HepG2 (cell line): ENCODE measurements around the gene NPAS2. TPM values are rescaled to one million over a fixed set of nuclear protein-coding genes. Genes with fewer than 3 reads are reported as not detected.

ENCODE experiments used
- ATAD3A ChIP-seq: sonication (generic); formaldehyde crosslinking; IDR thresholded peaks from 2 replicates; pipeline ENCODE4 v1.4.0; 2020; ENCODE audit warnings: missing genetic modification reagents
- BORCS8-MEF2B ChIP-seq: sonication (generic); formaldehyde crosslinking; IDR thresholded peaks from 2 replicates; pipeline ENCODE4 v1.8.0; 2022; ENCODE audit warnings: mild to moderate bottlenecking, missing genetic modification reagents
- CBX1 ChIP-seq: IDR thresholded peaks from one replicate; pipeline ENCODE4 v1.6.1; 2016; ENCODE audit warnings: antibody characterized with exemption, low read depth
- CENPT ChIP-seq: sonication (generic); formaldehyde crosslinking; IDR thresholded peaks from 2 replicates; pipeline ENCODE4 v1.8.0; 2022; ENCODE audit warnings: low read depth, mild to moderate bottlenecking, moderate library complexity, missing genetic modification reagents
- CREB1 ChIP-seq, 2 experiments: fragments of 450-650 bp in 1 of 2; IDR thresholded peaks; 2 replicates each; pipeline ENCODE4 v1.6.1; 2016 to 2017; ENCODE audit warnings: control low read depth in 1 of 2, mild to moderate bottlenecking in 1 of 2, missing compliant biosample characterization in 1 of 2, missing genetic modification characterization in 1 of 2
- FIP1L1 ChIP-seq: fragments of 200-400 bp; formaldehyde crosslinking; IDR thresholded peaks from 2 replicates; pipeline ENCODE4 v1.6.1; 2018; ENCODE audit warnings: low read depth, mild to moderate bottlenecking, low read length, moderate library complexity, borderline replicate concordance; ENCODE audit not compliant: insufficient read depth
- FOSL1 ChIP-seq: sonication (generic); formaldehyde crosslinking; IDR thresholded peaks from 2 replicates; pipeline ENCODE4 v1.9.0; 2021; ENCODE audit warnings: missing genetic modification reagents, borderline replicate concordance
- JDP2 ChIP-seq: sonication (generic); formaldehyde crosslinking; IDR thresholded peaks from 2 replicates; pipeline ENCODE4 v1.8.1; 2022; ENCODE audit warnings: missing genetic modification reagents, borderline replicate concordance
- KDM5B ChIP-seq: sonication (generic); formaldehyde crosslinking; IDR thresholded peaks from 2 replicates; pipeline ENCODE4 v1.4.0; 2020; ENCODE audit warnings: missing genetic modification reagents, mild to moderate bottlenecking, borderline replicate concordance
- MLLT10 ChIP-seq: sonication (generic); formaldehyde crosslinking; IDR thresholded peaks from 2 replicates; pipeline ENCODE4 v1.4.0; 2020; ENCODE audit warnings: missing genetic modification reagents
- NFIC ChIP-seq: IDR thresholded peaks from 2 replicates; pipeline ENCODE4 v1.6.1; 2012; ENCODE audit warnings: mild to moderate bottlenecking, low read length, inconsistent platforms
- NFYB ChIP-seq: sonication (generic); formaldehyde crosslinking; IDR thresholded peaks from 2 replicates; pipeline ENCODE4 v1.4.0; 2020; ENCODE audit warnings: missing genetic modification reagents
- SIN3A ChIP-seq: IDR thresholded peaks from 2 replicates; pipeline ENCODE4 v1.6.1; 2011; ENCODE audit warnings: low read depth, mild to moderate bottlenecking, control low read depth, low read length, borderline replicate concordance
- UBTF ChIP-seq: sonication (generic); formaldehyde crosslinking; IDR thresholded peaks from 2 replicates; pipeline ENCODE4 v1.4.0; 2020; ENCODE audit warnings: mild to moderate bottlenecking, missing genetic modification reagents
- ZNF253 ChIP-seq: sonication (generic); formaldehyde crosslinking; IDR thresholded peaks from 2 replicates; pipeline ENCODE4 v1.8.0; 2022; ENCODE audit warnings: mild to moderate bottlenecking, missing genetic modification reagents, borderline replicate concordance
- ZNF343 ChIP-seq: sonication (generic); formaldehyde crosslinking; IDR thresholded peaks from 2 replicates; pipeline ENCODE4 v1.4.0; 2020; ENCODE audit warnings: mild to moderate bottlenecking, missing genetic modification reagents
- ZNF720 ChIP-seq: sonication (generic); formaldehyde crosslinking; IDR thresholded peaks from 2 replicates; pipeline ENCODE4 v1.4.0; 2020; ENCODE audit warnings: missing genetic modification reagents
- ZNF841 ChIP-seq: sonication (generic); formaldehyde crosslinking; IDR thresholded peaks from 2 replicates; pipeline ENCODE4 v1.8.1; 2023; ENCODE audit warnings: missing genetic modification reagents, borderline replicate concordance
- polyA plus RNA-seq, 8 experiments: library from polyadenylated mRNA; depleted of rRNA in 3 of 8; stranded (reverse) in 7 of 8; unstranded in 1 of 8; fragments of >200 nt; fragmentation: Illumina TruSeq in 4 of 8; extraction: Trizol in 4 of 8; gene quantifications; 2 replicates each; pipeline versions ENCODE4 v1.2.1 to v1.2.3, GENCODE V29; 2011 to 2016; ENCODE audit warnings: low read depth in 4 of 8, missing spikeins in 1 of 8, mixed read lengths in 1 of 8; ENCODE audit not compliant: insufficient read depth in 1 of 8
- total RNA-seq, 5 experiments: library from RNA; depleted of rRNA; stranded (reverse); fragments of >200 nt; fragmentation: Illumina TruSeq; extraction: Trizol; gene quantifications; 2 replicates each; pipeline ENCODE4 v1.2.3, GENCODE V29; 2016; ENCODE audit warnings: low read depth in 1 of 5
- TF ChIP-seq, protein P1 (sequence below): sonication (generic); formaldehyde crosslinking; IDR thresholded peaks from 2 replicates; pipeline ENCODE4 v1.9.0; 2021; ENCODE audit warnings: missing genetic modification reagents, borderline replicate concordance
- TF ChIP-seq, protein P2 (sequence below): sonication (generic); formaldehyde crosslinking; IDR thresholded peaks from 2 replicates; pipeline ENCODE4 v1.5.0; 2020; ENCODE audit warnings: mild to moderate bottlenecking, missing genetic modification reagents

The NPAS2 gene
- total and polyA plus RNA-seq, 2 of the 13 experiments (the other 11 are each of a cell fraction or from before 2014, with no cell fraction given), result 14.8 to 37.5 TPM

DNA sequence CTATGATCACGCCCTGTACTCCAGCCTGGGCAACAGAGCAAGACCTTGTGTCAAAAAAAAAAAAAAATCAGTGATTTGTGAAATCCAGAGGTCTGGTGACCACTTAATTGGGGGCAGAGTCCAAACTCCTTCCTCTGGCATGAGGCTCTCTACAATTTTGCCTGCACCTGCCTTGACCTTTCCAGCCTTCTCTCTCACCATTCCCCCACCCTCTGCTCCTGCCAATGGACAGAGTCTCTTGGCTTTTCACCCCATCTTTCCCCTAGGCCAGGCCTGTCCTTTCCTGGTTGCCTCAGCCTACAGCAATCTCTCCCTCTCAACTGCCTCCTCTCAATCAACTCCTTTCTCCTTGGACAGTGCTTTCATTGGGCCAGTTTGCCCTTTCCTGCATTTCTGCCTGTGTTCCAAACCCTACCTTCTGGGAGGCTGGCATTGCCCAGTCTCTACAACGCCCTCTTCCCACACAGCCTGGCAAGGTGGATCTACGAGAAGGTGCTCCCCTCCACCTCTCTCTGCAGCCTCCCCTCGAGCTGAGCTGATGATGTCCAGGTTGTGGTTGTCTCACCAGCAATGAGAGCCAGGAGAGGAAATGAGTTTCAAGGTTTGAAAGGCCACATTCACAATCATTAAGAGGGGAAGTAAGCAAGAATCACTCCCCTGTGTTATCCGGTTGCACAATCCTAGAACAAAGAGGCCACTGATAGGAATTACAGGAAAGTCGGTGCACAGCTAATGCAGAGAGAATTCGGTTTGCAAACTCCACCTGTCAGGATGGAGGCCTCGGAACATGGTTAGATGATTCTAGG is 39.5 kb upstream of the NPAS2 start (continued):
- TF ChIP-seq JDP2 (CRISPR knock-in tag) (no peak), ZNF841 (CRISPR knock-in tag) (no peak), ATAD3A (0 out of 2 replicates have a peak, but pooled peaks have one; percentile 8), SIN3A (peak; percentile 5; the same call in 1 of the 2 replicates), KDM5B (CRISPR knock-in tag) (0 out of 2 replicates have a peak, but pooled peaks have one; percentile 78), FIP1L1 (peak; percentile 27; the same call in 1 of the 2 replicates), CREB1 (IDR thresholded peaks at IDR 0.05) (no peak), CREB1 (CRISPR knock-in tag; IDR thresholded peaks at IDR 0.05) (peak; percentile 60), ZNF343 (CRISPR knock-in tag) (0 out of 2 replicates have a peak, but pooled peaks have one; percentile 59), CBX1 (peak; percentile 64), NFIC (peak; percentile 90; the same call in 1 of the 2 replicates), UBTF (CRISPR knock-in tag) (peak; percentile 76; the same call in 1 of the 2 replicates), NFYB (CRISPR knock-in tag) (peak; percentile 24), ZNF253 (CRISPR knock-in tag) (no peak), CENPT (no peak), FOSL1 (CRISPR knock-in tag) (peak; percentile 84), BORCS8-MEF2B (CRISPR knock-in tag) (no peak; the same call in 1 of the 2 replicates), ZNF720 (CRISPR knock-in tag) (no peak), MLLT10 (CRISPR knock-in tag) (no peak)
- TF ChIP-seq, protein P1, sequence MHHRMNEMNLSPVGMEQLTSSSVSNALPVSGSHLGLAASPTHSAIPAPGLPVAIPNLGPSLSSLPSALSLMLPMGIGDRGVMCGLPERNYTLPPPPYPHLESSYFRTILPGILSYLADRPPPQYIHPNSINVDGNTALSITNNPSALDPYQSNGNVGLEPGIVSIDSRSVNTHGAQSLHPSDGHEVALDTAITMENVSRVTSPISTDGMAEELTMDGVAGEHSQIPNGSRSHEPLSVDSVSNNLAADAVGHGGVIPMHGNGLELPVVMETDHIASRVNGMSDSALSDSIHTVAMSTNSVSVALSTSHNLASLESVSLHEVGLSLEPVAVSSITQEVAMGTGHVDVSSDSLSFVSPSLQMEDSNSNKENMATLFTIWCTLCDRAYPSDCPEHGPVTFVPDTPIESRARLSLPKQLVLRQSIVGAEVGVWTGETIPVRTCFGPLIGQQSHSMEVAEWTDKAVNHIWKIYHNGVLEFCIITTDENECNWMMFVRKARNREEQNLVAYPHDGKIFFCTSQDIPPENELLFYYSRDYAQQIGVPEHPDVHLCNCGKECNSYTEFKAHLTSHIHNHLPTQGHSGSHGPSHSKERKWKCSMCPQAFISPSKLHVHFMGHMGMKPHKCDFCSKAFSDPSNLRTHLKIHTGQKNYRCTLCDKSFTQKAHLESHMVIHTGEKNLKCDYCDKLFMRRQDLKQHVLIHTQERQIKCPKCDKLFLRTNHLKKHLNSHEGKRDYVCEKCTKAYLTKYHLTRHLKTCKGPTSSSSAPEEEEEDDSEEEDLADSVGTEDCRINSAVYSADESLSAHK (CRISPR knock-in tag), result peak; percentile 95; the same call in 1 of the 2 replicates
- TF ChIP-seq, protein P2, sequence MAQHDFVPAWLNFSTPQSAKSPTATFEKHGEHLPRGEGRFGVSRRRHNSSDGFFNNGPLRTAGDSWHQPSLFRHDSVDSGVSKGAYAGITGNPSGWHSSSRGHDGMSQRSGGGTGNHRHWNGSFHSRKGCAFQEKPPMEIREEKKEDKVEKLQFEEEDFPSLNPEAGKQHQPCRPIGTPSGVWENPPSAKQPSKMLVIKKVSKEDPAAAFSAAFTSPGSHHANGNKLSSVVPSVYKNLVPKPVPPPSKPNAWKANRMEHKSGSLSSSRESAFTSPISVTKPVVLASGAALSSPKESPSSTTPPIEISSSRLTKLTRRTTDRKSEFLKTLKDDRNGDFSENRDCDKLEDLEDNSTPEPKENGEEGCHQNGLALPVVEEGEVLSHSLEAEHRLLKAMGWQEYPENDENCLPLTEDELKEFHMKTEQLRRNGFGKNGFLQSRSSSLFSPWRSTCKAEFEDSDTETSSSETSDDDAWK, result no peak
